Measurements from ENCODE around the gene MET.

MET gene

DNA sequence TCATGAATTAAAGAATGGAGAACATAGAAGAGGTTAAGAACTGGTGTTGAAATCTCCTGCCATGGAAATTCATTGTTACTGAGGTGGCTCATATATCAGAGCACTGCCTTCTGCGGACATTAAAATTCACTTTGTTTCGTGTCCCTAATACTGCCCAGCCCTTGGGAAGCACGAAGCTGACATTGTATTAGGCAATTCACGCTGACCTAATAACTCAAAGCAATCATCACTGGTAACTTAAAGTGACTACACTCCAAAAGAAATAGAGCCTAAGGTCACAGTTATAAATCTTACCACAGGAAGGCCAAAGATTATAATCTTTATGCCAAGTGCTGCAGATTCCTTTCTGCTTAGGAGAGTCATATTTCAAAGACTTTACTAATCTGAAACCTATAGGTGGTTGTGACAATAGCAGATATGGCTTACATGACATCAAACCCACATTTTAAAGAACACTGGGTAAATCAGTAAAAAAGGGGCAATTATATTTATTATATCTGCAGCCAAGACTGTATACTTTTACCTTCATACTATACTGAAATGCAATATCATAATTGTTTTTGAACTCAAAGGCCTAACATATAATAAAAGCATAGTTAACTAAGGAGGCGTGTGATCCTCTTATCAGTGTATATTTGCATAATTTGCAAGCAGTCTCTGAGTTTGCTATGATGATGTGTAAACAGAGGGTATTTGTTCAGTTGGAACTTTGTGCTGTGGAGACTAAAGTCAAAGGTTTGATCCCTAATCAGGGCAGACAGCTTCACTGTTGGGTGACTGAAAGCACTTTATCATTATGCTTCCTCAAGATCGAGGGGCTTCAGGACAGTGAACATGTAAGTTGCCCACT is 138.5 kb downstream of the MET start (continued):
- TF ChIP-seq, protein P1, sequence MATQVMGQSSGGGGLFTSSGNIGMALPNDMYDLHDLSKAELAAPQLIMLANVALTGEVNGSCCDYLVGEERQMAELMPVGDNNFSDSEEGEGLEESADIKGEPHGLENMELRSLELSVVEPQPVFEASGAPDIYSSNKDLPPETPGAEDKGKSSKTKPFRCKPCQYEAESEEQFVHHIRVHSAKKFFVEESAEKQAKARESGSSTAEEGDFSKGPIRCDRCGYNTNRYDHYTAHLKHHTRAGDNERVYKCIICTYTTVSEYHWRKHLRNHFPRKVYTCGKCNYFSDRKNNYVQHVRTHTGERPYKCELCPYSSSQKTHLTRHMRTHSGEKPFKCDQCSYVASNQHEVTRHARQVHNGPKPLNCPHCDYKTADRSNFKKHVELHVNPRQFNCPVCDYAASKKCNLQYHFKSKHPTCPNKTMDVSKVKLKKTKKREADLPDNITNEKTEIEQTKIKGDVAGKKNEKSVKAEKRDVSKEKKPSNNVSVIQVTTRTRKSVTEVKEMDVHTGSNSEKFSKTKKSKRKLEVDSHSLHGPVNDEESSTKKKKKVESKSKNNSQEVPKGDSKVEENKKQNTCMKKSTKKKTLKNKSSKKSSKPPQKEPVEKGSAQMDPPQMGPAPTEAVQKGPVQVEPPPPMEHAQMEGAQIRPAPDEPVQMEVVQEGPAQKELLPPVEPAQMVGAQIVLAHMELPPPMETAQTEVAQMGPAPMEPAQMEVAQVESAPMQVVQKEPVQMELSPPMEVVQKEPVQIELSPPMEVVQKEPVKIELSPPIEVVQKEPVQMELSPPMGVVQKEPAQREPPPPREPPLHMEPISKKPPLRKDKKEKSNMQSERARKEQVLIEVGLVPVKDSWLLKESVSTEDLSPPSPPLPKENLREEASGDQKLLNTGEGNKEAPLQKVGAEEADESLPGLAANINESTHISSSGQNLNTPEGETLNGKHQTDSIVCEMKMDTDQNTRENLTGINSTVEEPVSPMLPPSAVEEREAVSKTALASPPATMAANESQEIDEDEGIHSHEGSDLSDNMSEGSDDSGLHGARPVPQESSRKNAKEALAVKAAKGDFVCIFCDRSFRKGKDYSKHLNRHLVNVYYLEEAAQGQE (tag by site-specific recombination; IDR thresholded peaks at IDR 0.05) = no peak; the same call in 1 of the 2 replicates
- TF ChIP-seq ZNF433 (tag by site-specific recombination; IDR thresholded peaks at IDR 0.05; ENCODE audit: low read depth) (no peak), ZNF138 (tag by site-specific recombination; IDR thresholded peaks at IDR 0.05; ENCODE audit: borderline replicate concordance) (no peak), TCF7L2 (IDR thresholded peaks at IDR 0.05; ENCODE audit: borderline replicate concordance, low read depth, low read length) (peak; percentile 99), ZNF426 (tag by site-specific recombination; IDR thresholded peaks at IDR 0.05) (no peak), ZNF501 (tag by site-specific recombination; IDR thresholded peaks at IDR 0.05) (peak; percentile 91), BCL11B (tag by site-specific recombination; IDR thresholded peaks at IDR 0.05; ENCODE audit: low read depth) (0 out of 2 replicates have a peak, but pooled peaks have one; percentile 52), ZBTB20 (tag by site-specific recombination; IDR thresholded peaks at IDR 0.05) (0 out of 2 replicates have a peak, but pooled peaks have one; percentile 19), ZNF221 (tag by site-specific recombination; IDR thresholded peaks at IDR 0.05; ENCODE audit: borderline replicate concordance) (no peak), ZNF560 (tag by site-specific recombination; IDR thresholded peaks at IDR 0.05; ENCODE audit: borderline replicate concordance) (no peak), ZFP37 (tag by site-specific recombination; IDR thresholded peaks at IDR 0.05) (0 out of 2 replicates have a peak, but pooled peaks have one; percentile 19), ZNF544 (tag by site-specific recombination; IDR thresholded peaks at IDR 0.05) (no peak), ZNF843 (tag by site-specific recombination; IDR thresholded peaks at IDR 0.05) (peak; percentile 99), ZNF311 (tag by site-specific recombination; IDR thresholded peaks at IDR 0.05; ENCODE audit: borderline replicate concordance) (no peak), SP7 (tag by site-specific recombination; IDR thresholded peaks at IDR 0.05) (peak; percentile 100), PRDM1 (tag by site-specific recombination; IDR thresholded peaks at IDR 0.05) (no peak), SP3 (tag by site-specific recombination; IDR thresholded peaks at IDR 0.05) (peak; percentile 71), ZNF211 (tag by site-specific recombination; IDR thresholded peaks at IDR 0.05; ENCODE audit: low read depth) (no peak), ZNF2 (tag by site-specific recombination; IDR thresholded peaks at IDR 0.05) (peak; percentile 77; the same call in 1 of the 2 replicates), ZNF214 (tag by site-specific recombination; IDR thresholded peaks at IDR 0.05; ENCODE audit: borderline replicate concordance) (no peak), ZNF223 (tag by site-specific recombination; IDR thresholded peaks at IDR 0.05) (no peak), ZNF140 (tag by site-specific recombination; IDR thresholded peaks at IDR 0.05) (no peak), GLI4 (tag by site-specific recombination; IDR thresholded peaks at IDR 0.05) (no peak), GLI2 (tag by site-specific recombination; IDR thresholded peaks at IDR 0.05; ENCODE audit: borderline replicate concordance, low read depth) (peak; percentile 98), ZNF114 (tag by site-specific recombination; IDR thresholded peaks at IDR 0.05) (no peak), ZBTB48 (tag by site-specific recombination; IDR thresholded peaks at IDR 0.05) (peak; percentile 83), ZNF175 (tag by site-specific recombination; IDR thresholded peaks at IDR 0.05) (no peak)
- TF ChIP-seq, protein P2, sequence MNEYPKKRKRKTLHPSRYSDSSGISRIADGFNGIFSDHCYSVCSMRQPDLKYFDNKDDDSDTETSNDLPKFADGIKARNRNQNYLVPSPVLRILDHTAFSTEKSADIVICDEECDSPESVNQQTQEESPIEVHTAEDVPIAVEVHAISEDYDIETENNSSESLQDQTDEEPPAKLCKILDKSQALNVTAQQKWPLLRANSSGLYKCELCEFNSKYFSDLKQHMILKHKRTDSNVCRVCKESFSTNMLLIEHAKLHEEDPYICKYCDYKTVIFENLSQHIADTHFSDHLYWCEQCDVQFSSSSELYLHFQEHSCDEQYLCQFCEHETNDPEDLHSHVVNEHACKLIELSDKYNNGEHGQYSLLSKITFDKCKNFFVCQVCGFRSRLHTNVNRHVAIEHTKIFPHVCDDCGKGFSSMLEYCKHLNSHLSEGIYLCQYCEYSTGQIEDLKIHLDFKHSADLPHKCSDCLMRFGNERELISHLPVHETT (tag by site-specific recombination; IDR thresholded peaks at IDR 0.05) = peak; percentile 98
- TF ChIP-seq, protein P3, sequence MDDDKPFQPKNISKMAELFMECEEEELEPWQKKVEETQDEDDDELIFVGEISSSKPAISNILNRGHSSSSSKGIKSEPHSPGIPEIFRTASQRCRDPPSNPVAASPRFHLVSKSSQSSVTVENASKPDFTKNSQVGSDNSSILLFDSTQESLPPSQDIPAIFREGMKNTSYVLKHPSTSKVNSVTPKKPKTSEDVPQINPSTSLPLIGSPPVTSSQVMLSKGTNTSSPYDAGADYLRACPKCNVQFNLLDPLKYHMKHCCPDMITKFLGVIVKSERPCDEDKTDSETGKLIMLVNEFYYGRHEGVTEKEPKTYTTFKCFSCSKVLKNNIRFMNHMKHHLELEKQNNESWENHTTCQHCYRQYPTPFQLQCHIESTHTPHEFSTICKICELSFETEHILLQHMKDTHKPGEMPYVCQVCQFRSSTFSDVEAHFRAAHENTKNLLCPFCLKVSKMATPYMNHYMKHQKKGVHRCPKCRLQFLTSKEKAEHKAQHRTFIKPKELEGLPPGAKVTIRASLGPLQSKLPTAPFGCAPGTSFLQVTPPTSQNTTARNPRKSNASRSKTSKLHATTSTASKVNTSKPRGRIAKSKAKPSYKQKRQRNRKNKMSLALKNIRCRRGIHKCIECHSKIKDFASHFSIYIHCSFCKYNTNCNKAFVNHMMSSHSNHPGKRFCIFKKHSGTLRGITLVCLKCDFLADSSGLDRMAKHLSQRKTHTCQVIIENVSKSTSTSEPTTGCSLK (tag by site-specific recombination; IDR thresholded peaks at IDR 0.05) = no peak
- TF ChIP-seq, protein P4, sequence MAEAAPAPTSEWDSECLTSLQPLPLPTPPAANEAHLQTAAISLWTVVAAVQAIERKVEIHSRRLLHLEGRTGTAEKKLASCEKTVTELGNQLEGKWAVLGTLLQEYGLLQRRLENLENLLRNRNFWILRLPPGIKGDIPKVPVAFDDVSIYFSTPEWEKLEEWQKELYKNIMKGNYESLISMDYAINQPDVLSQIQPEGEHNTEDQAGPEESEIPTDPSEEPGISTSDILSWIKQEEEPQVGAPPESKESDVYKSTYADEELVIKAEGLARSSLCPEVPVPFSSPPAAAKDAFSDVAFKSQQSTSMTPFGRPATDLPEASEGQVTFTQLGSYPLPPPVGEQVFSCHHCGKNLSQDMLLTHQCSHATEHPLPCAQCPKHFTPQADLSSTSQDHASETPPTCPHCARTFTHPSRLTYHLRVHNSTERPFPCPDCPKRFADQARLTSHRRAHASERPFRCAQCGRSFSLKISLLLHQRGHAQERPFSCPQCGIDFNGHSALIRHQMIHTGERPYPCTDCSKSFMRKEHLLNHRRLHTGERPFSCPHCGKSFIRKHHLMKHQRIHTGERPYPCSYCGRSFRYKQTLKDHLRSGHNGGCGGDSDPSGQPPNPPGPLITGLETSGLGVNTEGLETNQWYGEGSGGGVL (tag by site-specific recombination; IDR thresholded peaks at IDR 0.05) = no peak

All from HEK293 (cell line).